Esophagus squamous epithelium (tissue), 4 donors: ENCODE measurements around the gene PLCXD1.

ENCODE experiments used
- CTCF ChIP-seq, 6 experiments: fragments of 450-650 bp in 4 of 6; fragments of 200-600 bp in 2 of 6; sonication (generic) in 2 of 6; IDR thresholded peaks; one replicate each; pipeline ENCODE4 v1.5.1; 2016 to 2019; ENCODE audit warnings: antibody characterized with exemption in 6 of 6, mild to moderate bottlenecking in 4 of 6, moderate library complexity in 4 of 6
- POLR2A ChIP-seq, 4 donors: fragments of 450-650 bp; IDR thresholded peaks; one replicate each; pipeline ENCODE4 v1.6.1; 2017; ENCODE audit warnings: antibody characterized with exemption in 4 of 4, mild to moderate bottlenecking in 4 of 4, moderate library complexity in 3 of 4

DNA sequence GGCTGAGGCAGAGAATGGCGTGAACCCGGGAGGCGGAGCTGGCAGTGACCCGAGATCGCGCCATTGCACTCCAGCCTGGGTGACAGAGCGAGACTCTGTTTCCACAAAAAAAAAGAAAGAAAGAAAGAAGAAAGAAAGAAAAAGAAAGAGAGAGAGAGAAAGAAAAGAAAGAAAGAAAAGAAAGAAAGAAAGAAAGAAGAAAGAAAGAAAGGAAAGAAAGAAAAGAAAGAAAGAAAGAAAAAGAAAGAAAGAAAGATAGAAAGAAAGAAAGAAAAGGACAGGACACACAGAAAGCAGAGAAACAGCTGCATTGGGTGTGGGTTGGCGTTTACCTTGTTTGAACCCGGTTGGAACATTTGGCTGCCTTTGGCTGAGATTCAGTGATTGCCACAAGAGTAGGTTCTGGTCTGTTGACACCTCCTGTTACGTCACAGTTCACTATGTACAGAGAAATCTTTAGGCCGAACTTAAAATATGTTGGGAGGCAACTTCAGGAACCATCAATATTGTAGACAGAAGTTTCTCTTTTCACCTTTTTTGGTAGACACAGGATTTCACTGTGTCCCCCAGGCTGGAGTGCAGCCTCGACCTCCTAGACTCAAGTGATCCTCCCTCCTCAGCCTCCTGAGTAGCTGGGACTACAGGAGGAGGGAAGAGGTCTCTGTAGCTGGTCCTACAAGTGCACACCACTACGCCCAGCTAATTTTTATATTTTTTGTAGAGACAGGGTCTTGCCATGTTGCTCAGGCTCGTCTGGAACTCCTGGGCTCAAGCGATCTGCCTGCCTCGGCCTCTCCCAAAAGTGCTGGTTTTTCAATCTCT, 16.3 kb upstream of the PLCXD1 start:
- TF ChIP-seq POLR2A (IDR thresholded peaks at IDR 0.05): no peak
- no peak for TF ChIP-seq CTCF (IDR thresholded peaks at IDR 0.05)
